ENCODE results near the gene ZNF273.
"Not testable (repeated sequence)": the region's sequence is repeated elsewhere in the genome, so short reads cannot be mapped to it uniquely, and the experiment has no call there.

The ZNF273 gene

DNA sequence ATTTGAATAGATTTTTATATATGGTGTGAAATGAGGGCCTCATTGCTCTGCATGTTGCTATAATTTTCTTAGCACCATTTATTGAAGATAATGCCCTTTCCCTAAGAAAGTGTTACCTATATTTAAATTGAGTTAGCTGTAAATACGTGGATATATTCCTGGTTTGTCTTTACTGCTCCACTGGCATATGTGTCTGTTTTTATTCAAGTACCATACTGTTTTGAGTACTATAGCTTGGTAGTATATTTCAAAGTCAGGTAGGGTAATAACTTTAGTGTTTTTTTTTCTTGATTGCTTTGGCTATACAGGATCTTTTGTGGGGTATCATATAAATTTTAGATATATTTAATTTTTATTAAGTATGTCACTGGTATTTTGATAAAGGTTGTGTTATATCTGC, 31.4 kb downstream of the ZNF273 start:
- 67% methylated on average over 1 of the region's 1 CpG for WGBS
- Histone ChIP-seq H3K9ac (ENCODE audit: low read depth, low read length) (no peak overlapping the region), H3K27me3 (ENCODE audit: insufficient read depth, low read length) (no peaks in the 10 kb centered on the region), H3K4me3 (ENCODE audit: low read length) (no peak overlapping the region), H3K9me3 (ENCODE audit: insufficient read depth, low read depth, low read length) (peaks cover 4% of the 10 kb centered on the region), H3K36me3 (ENCODE audit: insufficient read depth, low read length) (peaks cover 14% of the 10 kb centered on the region; the same call in 1 of the 2 replicates), H3K27ac (ENCODE audit: low read depth, low read length) (no peak overlapping the region), H3K4me1 (ENCODE audit: insufficient read depth, low read length) (peaks cover 8% of the 10 kb centered on the region)

DNA sequence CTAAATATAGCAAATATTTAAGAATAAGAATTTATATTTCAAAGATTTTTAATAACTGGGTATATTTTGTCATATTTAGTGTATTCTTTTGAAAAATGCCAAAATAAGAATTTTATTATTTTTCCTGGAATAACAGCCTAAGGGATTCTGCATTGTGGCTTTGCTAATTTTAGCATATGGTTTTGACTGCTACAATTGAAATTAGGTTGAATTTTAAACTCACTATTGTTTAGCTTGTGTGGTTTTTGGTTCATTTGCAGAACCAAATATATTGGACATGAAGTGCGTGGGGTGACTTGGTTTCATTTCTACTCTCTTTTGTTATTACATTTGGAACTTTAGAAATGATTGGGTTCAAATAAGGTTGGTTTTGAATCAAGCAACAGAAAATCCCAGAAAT, 35.5 kb downstream of the ZNF273 start:
- 91% methylated on average over 1 of the region's 1 CpG for WGBS
- no peaks in the 10 kb centered on the region for H3K27me3 ChIP-seq (ENCODE audit: insufficient read depth, low read length)
- H3K27ac ChIP-seq (ENCODE audit: low read depth, low read length): no peak overlapping the region
- H3K9ac ChIP-seq (ENCODE audit: low read depth, low read length): no peak overlapping the region
- H3K4me1 ChIP-seq (ENCODE audit: insufficient read depth, low read length): peaks cover 8% of the 10 kb centered on the region
- H3K4me3 ChIP-seq (ENCODE audit: low read length): no peak overlapping the region
- H3K9me3 ChIP-seq (ENCODE audit: insufficient read depth, low read depth, low read length): no peaks in the 10 kb centered on the region
- H3K36me3 ChIP-seq (ENCODE audit: insufficient read depth, low read length): no peaks in the 10 kb centered on the region

DNA sequence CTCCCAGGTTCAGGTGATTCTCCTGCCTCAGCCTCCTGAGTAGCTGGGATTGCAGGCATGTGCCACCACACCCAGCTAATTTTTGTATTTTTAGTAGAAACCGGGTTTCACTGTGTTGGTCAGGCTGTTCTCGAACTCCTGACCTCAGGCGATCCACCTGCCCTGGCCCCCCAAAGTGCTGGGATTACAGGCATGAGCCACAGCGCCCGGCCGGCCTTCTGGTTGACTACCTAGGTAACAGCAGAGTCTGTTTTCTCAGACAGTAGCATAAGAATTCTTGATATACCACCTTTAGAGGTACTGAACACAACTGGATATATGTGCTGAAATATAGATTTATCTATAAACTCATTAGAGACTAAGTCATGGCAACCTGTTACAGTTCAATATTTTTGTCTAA, 36.9 kb downstream of the ZNF273 start:
- H3K4me1 ChIP-seq (ENCODE audit: insufficient read depth, low read length); H3K4me3 ChIP-seq (ENCODE audit: low read length); H3K27me3 ChIP-seq (ENCODE audit: insufficient read depth, low read length); H3K9ac ChIP-seq (ENCODE audit: low read depth, low read length); H3K9me3 ChIP-seq (ENCODE audit: insufficient read depth, low read depth, low read length); H3K36me3 ChIP-seq (ENCODE audit: insufficient read depth, low read length); H3K27ac ChIP-seq (ENCODE audit: low read depth, low read length): not testable (repeated sequence)
- 94% methylated on average over 6 of the region's 6 CpGs for WGBS

DNA sequence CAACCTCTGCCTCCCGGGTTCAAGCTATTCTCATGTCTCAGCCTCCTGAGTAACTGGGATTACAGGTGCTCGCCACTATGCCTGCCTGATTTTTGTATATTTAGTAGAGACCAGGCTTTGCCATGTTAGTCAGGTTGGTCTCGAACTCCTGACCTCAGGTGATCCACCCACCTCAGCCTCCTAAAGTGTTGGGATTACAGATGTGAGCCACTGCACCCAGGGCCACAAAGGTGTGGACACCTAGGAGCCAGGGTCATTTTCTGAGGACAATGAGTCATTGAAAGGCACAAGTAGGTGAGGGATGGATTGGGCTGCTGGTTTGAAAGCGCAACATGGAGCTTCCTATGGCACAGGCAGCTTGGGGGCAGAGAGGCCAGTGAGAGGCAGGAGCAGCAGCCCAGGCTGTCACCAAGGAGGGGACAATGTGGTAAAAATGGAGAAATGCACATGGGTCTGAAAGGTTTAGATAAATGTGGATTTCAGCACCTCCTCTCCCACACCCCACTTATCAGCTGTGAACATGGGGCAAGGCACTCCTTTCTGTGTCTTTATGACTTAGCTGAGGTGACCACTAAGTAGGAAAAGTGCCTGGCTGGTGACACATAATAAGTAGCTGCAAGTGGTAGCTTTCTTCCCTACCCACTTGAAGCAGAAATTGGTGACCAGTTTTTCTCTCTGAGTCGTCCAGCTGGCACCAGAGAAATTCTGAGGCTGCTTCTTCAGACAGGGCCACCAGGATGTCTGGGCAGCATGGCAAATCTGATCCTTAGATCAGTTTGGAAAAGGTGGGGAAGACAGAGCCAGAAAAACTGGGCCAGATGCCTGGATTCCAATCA, 41.8 kb downstream of the ZNF273 start:
- not testable (repeated sequence) for H3K36me3 ChIP-seq (ENCODE audit: insufficient read depth, low read length); H3K4me3 ChIP-seq (ENCODE audit: low read length); H3K9ac ChIP-seq (ENCODE audit: low read depth, low read length); H3K9me3 ChIP-seq (ENCODE audit: insufficient read depth, low read depth, low read length); H3K27ac ChIP-seq (ENCODE audit: low read depth, low read length); H3K4me1 ChIP-seq (ENCODE audit: insufficient read depth, low read length)
- WGBS: 94% methylated on average over 5 of the region's 5 CpGs
- peaks cover 38% of the 10 kb centered on the region for H3K27me3 ChIP-seq (ENCODE audit: insufficient read depth, low read length)

DNA sequence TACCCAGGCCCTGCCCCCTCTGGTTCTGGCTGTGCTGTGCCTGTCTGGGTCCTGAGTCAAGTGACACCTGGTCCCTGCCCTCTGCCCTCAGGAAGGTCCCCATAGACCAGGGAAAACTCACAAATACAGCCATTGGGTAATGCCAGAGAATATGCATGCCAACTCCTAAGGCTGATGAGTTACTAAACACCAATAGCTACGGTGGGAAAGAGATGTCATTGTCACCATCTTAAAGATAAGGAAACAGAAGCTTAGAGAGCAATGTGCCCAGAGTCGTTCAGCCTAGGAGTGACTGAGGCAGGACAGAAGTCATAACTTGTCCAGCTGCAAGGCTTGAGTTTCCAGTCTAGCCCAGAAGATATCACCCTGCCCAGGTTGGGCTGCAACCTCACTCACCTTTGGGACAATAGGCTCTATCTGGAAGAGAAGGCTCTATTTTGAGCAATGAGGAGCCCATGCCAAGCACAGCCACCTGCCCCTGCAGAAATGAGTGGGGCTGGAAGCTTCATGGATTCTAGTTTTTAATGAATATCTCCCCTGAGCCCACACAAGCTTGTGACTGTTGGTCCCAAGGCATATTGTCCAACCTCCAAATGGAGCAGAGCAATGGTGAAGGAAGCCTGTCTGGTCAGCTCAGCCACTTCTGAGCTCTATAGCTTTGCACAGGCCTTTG, 42.6 kb downstream of the ZNF273 start:
- no peak overlapping the region for H3K9ac ChIP-seq (ENCODE audit: low read depth, low read length)
- H3K4me3 ChIP-seq (ENCODE audit: low read length): no peak overlapping the region
- no peak overlapping the region for H3K27ac ChIP-seq (ENCODE audit: low read depth, low read length)
- 89% methylated on average over 2 of the region's 2 CpGs for WGBS
- H3K36me3 ChIP-seq (ENCODE audit: insufficient read depth, low read length): no peaks in the 10 kb centered on the region
- peaks cover 38% of the 10 kb centered on the region for H3K27me3 ChIP-seq (ENCODE audit: insufficient read depth, low read length)
- H3K4me1 ChIP-seq (ENCODE audit: insufficient read depth, low read length): peaks cover 8% of the 10 kb centered on the region; the same call in 1 of the 2 replicates
- no peaks in the 10 kb centered on the region for H3K9me3 ChIP-seq (ENCODE audit: insufficient read depth, low read depth, low read length)

DNA sequence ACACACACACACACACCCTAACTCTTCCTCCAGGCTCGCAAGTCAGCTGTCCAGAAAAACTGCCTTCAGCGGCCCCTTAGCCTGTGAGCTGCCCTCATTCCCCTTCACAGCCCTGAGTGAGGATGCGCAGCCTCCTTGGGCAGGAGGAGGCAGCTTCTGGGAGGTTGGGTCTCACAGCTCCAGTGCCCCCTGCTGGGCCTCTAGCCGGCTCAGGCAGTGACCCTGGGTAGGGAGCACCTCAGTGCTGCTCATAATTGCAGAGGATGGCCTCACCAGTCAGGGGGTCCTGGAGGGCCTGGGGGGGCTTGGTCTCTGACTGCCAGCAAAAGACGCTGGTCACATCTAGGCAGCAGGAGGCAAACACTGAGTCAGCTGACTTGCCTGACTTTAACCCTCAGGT, 43.7 kb downstream of the ZNF273 start:
- Histone ChIP-seq H3K4me3 (ENCODE audit: low read length) (peak overlapping the region; percentile 69), H3K4me1 (ENCODE audit: insufficient read depth, low read length) (peaks cover 8% of the 10 kb centered on the region; the same call in 1 of the 2 replicates), H3K9ac (ENCODE audit: low read depth, low read length) (peak overlapping the region; percentile 63; the same call in 1 of the 2 replicates), H3K36me3 (ENCODE audit: insufficient read depth, low read length) (no peaks in the 10 kb centered on the region), H3K27me3 (ENCODE audit: insufficient read depth, low read length) (peaks cover 38% of the 10 kb centered on the region), H3K9me3 (ENCODE audit: insufficient read depth, low read depth, low read length) (no peaks in the 10 kb centered on the region), H3K27ac (ENCODE audit: low read depth, low read length) (no peak overlapping the region)
- WGBS: 46% methylated on average over 5 of the region's 5 CpGs

DNA sequence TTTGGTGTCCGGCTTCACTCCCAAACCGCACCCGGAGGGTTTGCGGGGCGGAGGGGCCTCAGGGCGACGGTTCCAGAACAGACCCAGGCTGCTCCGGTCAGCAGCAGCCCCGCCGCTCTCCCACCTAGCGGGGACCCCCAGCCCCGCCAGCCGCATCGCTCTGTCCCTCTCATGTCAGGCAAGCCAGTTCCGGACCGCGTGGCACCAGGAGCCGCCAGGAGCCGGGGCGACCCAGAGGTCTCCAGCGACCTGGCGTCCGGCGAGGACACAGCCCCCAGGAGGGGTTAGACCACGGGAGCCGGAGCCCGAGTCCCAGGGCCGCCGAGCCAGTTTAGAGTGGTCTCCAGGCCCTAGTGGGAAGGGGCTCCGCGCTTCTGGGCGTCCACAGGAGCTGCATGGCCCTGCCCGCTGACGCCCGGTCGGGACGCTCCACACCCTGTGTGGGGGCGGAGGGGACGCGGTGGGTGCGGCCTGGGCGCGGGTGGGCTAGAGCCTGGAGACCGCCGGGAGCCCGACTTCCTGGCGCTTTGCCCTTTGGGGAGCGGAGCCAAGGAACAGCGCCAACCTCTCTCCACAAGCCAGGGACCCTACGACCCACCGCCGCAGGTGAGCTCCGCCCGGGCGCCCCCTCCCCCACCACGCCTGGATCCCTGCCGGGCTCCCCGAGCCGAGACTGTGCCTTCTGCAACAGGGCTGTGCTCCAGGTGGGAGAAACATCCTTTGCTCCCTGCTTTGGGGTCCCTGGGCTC, 44.4 kb downstream of the ZNF273 start:
- no peaks in the 10 kb centered on the region for H3K36me3 ChIP-seq (ENCODE audit: insufficient read depth, low read length)
- peaks cover 8% of the 10 kb centered on the region; the same call in 1 of the 2 replicates for H3K4me1 ChIP-seq (ENCODE audit: insufficient read depth, low read length)
- H3K4me3 ChIP-seq (ENCODE audit: low read length): peak overlapping the region; percentile 69
- H3K27ac ChIP-seq (ENCODE audit: low read depth, low read length): no peak overlapping the region
- peaks cover 38% of the 10 kb centered on the region for H3K27me3 ChIP-seq (ENCODE audit: insufficient read depth, low read length)
- H3K9me3 ChIP-seq (ENCODE audit: insufficient read depth, low read depth, low read length): no peaks in the 10 kb centered on the region
- H3K9ac ChIP-seq (ENCODE audit: low read depth, low read length): peak overlapping the region; percentile 63; the same call in 1 of the 2 replicates
- 4% methylated on average over 59 of the region's 59 CpGs for WGBS

DNA sequence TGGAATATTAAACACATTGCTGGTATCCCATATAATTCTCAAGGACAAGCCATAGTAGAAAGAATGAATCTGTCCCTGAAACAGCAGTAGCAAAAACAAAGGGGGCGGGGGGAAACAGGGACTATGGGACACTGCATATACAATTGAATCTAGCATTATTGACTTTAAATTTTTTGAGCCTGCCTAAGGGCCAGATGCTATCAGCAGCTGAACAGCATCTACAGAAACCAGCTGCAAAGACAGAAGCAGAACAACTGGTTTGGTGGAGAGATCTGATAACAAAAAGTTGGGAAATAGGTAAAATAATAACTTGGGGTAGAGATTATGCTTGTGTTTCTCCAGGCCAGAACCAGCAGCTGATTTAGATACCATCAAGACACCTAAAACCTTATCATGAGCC, 45.7 kb downstream of the ZNF273 start:
- H3K9ac ChIP-seq (ENCODE audit: low read depth, low read length); H3K27ac ChIP-seq (ENCODE audit: low read depth, low read length); H3K4me3 ChIP-seq (ENCODE audit: low read length); H3K4me1 ChIP-seq (ENCODE audit: insufficient read depth, low read length); H3K9me3 ChIP-seq (ENCODE audit: insufficient read depth, low read depth, low read length); H3K36me3 ChIP-seq (ENCODE audit: insufficient read depth, low read length): not testable (repeated sequence)
- H3K27me3 ChIP-seq (ENCODE audit: insufficient read depth, low read length): peaks cover 38% of the 10 kb centered on the region
- WGBS: 92% methylated on average over 1 of the region's 1 CpG

DNA sequence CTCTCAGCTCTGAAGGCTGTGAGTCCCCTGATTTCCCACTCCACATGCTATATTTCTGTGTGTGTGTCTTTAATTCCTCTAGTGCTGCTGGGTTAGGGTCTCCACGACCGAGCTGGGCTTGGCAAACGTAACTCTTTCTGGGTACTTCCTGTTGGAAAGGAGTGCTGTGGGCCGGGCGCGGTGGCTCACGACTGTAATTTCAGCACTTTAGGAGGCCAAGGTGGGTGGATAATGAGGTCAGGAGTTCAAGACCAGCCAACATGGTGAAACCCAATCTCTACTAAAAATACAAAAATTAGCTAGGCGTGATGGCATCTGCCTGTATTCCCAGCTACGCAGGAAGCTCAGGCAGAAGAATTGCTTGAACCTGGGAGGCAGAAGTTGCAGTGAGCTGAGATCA, 47.6 kb downstream of the ZNF273 start:
- 80% methylated on average over 9 of the region's 9 CpGs for WGBS
- not testable (repeated sequence) for H3K9me3 ChIP-seq (ENCODE audit: insufficient read depth, low read depth, low read length); H3K9ac ChIP-seq (ENCODE audit: low read depth, low read length); H3K4me1 ChIP-seq (ENCODE audit: insufficient read depth, low read length); H3K36me3 ChIP-seq (ENCODE audit: insufficient read depth, low read length); H3K4me3 ChIP-seq (ENCODE audit: low read length); H3K27ac ChIP-seq (ENCODE audit: low read depth, low read length)
- H3K27me3 ChIP-seq (ENCODE audit: insufficient read depth, low read length): peaks cover 36% of the 10 kb centered on the region

DNA sequence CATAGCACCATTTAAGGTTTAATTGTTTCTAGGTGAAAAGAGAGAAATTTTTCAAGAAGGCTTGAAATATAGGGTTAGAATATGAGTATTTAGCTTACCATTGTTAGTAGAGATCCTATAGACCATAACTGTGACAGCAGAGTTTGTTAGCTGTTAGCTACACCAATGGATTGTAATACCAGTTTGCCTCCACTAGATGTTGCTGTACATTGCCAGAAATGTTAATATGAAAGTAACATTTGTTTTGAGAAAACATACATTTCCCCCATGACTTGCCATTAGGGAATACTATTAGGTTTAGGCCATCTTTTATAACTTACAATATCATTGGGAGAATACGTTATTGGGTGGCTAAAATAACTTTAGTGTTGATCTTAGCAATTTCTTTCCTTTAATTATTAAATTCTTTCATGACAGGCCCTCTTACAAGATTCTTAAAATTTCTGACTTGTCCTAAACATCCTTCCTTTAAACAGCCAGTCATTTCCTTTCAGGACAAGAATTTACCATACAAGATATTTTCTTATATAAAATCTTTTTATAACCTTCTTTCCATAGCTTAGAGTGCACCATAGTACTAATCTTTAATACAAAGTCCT, 48.3 kb downstream of the ZNF273 start:
- H3K27me3 ChIP-seq (ENCODE audit: insufficient read depth, low read length): peaks cover 30% of the 10 kb centered on the region
- no peaks in the 10 kb centered on the region for H3K36me3 ChIP-seq (ENCODE audit: insufficient read depth, low read length)
- no peaks in the 10 kb centered on the region for H3K9me3 ChIP-seq (ENCODE audit: insufficient read depth, low read depth, low read length)
- H3K4me3 ChIP-seq (ENCODE audit: low read length): no peak overlapping the region
- no peak overlapping the region for H3K9ac ChIP-seq (ENCODE audit: low read depth, low read length)
- WGBS: no CpG with 5 or more reads among the region's 1 CpG
- peaks cover 8% of the 10 kb centered on the region; the same call in 1 of the 2 replicates for H3K4me1 ChIP-seq (ENCODE audit: insufficient read depth, low read length)
- H3K27ac ChIP-seq (ENCODE audit: low read depth, low read length): no peak overlapping the region
